Upper lobe of left lung (tissue), 4 donors: Measurements from ENCODE around the gene RING1.

ENCODE experiments used
- POLR2A ChIP-seq, 4 donors: fragments of 450-650 bp; IDR thresholded peaks; one replicate each; pipeline ENCODE4 v1.5.1; 2016 to 2017; ENCODE audit warnings: antibody characterized with exemption in 4 of 4, mild to moderate bottlenecking in 2 of 4
- POLR2AphosphoS5 ChIP-seq, 2 donors: sonication (generic); formaldehyde crosslinking; IDR thresholded peaks; one replicate each; pipeline ENCODE4 v1.5.1; 2017; ENCODE audit warnings: antibody characterized with exemption in 2 of 2
- TF ChIP-seq, protein P1 (sequence below), 6 experiments: fragments of 450-650 bp in 4 of 6; fragments of 200-600 bp in 2 of 6; sonication (generic) in 2 of 6; IDR thresholded peaks; one replicate each; pipeline ENCODE4 v1.5.1; 2016 to 2019; ENCODE audit warnings: antibody characterized with exemption in 6 of 6

DNA sequence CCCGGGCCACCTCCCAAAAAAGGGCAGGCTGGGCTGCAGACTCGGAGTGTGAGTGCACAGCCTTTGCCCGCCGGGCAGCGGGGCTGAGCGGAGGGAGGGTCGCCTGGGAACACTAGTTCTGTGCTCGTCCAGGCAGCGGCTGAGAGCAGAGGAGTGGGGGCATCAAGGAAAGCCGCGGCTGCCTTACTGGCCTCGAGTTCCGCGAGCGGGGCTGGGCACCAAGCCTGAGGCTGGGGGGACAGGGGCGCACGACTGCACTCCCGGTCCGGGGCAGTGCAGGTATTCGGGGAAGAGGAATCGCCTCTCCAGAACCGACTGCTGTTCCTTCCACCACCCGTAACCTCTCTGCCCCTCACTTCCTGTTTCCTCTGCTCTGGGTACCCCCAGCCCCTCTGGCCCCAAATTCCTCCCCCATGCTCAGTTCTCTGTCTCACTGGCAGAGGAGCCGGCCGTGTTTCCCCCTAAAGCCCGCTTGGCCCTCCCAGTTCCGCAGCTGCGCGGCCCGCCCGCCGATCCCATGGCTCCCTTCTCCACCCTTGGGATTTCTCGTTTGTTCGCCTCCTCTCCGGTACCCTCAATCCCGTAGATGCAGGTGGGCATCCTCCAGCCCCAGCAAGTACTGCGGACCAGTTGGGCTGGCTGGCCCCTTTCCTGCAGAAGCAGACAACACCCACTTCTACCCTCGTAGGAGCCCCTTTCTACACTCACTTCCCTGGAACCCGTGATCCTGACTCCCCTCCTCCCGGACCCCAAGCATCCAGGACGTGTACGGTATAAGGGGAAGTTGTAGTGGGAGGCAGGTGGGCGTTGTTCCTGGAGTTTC, 5.1 kb downstream of the RING1 start:
- TF ChIP-seq, protein P1, sequence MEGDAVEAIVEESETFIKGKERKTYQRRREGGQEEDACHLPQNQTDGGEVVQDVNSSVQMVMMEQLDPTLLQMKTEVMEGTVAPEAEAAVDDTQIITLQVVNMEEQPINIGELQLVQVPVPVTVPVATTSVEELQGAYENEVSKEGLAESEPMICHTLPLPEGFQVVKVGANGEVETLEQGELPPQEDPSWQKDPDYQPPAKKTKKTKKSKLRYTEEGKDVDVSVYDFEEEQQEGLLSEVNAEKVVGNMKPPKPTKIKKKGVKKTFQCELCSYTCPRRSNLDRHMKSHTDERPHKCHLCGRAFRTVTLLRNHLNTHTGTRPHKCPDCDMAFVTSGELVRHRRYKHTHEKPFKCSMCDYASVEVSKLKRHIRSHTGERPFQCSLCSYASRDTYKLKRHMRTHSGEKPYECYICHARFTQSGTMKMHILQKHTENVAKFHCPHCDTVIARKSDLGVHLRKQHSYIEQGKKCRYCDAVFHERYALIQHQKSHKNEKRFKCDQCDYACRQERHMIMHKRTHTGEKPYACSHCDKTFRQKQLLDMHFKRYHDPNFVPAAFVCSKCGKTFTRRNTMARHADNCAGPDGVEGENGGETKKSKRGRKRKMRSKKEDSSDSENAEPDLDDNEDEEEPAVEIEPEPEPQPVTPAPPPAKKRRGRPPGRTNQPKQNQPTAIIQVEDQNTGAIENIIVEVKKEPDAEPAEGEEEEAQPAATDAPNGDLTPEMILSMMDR (IDR thresholded peaks at IDR 0.05), result no peak
- TF ChIP-seq POLR2A (IDR thresholded peaks at IDR 0.05) (peak in 1 of 4 donors; percentile 45), POLR2AphosphoS5 (IDR thresholded peaks at IDR 0.05) (no peak)
